ENCODE results near the gene CD164L2. TPM values are rescaled to one million over a fixed set of nuclear protein-coding genes. Genes with fewer than 3 reads are reported as not detected.

The CD164L2 gene
- total RNA-seq, 4 donors from 2014 or later = not detected

DNA sequence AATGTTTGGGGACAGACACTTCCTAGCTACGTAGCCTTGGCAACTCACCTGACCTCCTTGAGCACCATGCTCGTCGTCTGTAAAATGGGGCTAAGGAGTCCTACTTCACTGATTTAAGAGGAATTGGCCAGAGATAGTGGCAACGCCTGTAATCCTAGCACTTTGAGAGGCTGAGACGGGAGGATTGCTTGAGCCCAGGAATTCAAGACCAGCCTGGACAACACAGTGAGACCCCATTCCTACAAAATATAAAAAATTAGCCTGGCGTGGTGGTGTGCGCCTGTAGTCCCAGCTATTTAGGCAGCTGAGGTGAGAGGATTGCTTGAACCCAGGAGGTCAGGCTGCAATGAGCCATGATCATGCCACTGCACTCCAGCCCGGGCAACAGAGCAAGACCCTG, 36.8 kb downstream of the CD164L2 start:
- Histone ChIP-seq H3K27ac (no peak overlapping the region), H3K4me3 (no peak overlapping the region), H3K9me3 (no peaks in the 10 kb centered on the region), H3K36me3 (no peaks in the 10 kb centered on the region), H3K27me3 (peaks cover 27 to 34% (median 31%) of the 10 kb centered on the region in 3 donors), H3K4me1 (peaks cover 0 to 20% of the 10 kb centered on the region in 2 donors)
- intact Hi-C loops (cut with DNase I; ENCODE audit: low total_unique reads) = no loop called here
- in situ Hi-C loops (cut with MboI; ENCODE audit: low sequenced_read_pairs in 4 of 4) = no loop called here
- TF ChIP-seq, protein P1, sequence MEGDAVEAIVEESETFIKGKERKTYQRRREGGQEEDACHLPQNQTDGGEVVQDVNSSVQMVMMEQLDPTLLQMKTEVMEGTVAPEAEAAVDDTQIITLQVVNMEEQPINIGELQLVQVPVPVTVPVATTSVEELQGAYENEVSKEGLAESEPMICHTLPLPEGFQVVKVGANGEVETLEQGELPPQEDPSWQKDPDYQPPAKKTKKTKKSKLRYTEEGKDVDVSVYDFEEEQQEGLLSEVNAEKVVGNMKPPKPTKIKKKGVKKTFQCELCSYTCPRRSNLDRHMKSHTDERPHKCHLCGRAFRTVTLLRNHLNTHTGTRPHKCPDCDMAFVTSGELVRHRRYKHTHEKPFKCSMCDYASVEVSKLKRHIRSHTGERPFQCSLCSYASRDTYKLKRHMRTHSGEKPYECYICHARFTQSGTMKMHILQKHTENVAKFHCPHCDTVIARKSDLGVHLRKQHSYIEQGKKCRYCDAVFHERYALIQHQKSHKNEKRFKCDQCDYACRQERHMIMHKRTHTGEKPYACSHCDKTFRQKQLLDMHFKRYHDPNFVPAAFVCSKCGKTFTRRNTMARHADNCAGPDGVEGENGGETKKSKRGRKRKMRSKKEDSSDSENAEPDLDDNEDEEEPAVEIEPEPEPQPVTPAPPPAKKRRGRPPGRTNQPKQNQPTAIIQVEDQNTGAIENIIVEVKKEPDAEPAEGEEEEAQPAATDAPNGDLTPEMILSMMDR (IDR thresholded peaks at IDR 0.05 in 4 of 5, conservative IDR thresholded peaks at IDR 0.05 in 1 of 5) = no peak
- TF ChIP-seq POLR2A (IDR thresholded peaks at IDR 0.05) = no peak
- ATAC-seq (no peak), DNase-seq (no peak)

GRCh38 chr1:27345272-27345671, 37.9 kb downstream of the CD164L2 start:
- in situ Hi-C loops (cut with MboI; ENCODE audit: low sequenced_read_pairs in 4 of 4) = no loop called here
- peaks cover 16 to 26% (median 23%) of the 10 kb centered on the region in 3 donors for H3K27me3 ChIP-seq

GRCh38 chr1:27343639-27344025, 39.5 kb downstream of the CD164L2 start:
- in situ Hi-C loops (cut with MboI; ENCODE audit: low sequenced_read_pairs in 4 of 4) (no loop called here), intact Hi-C loops (cut with DNase I; ENCODE audit: low total_unique reads) (no loop called here)
- Histone ChIP-seq H3K27ac (no peak overlapping the region), H3K36me3 (no peaks in the 10 kb centered on the region), H3K4me3 (no peak overlapping the region), H3K4me1 (no peaks in the 10 kb centered on the region), H3K9me3 (no peaks in the 10 kb centered on the region), H3K27me3 (peaks cover 3 to 9% (median 8%) of the 10 kb centered on the region in 3 donors)
- DNase-seq = no peak
- ATAC-seq = no peak
- no peak for TF ChIP-seq POLR2A (IDR thresholded peaks at IDR 0.05)
- TF ChIP-seq, protein P1 (IDR thresholded peaks at IDR 0.05 in 4 of 5, conservative IDR thresholded peaks at IDR 0.05 in 1 of 5) = no peak

More at GRCh38 chr1:27345272-27345671, 37.9 kb downstream of the CD164L2 start:
- H3K4me1 ChIP-seq = peaks cover 0 to 9% of the 10 kb centered on the region in 2 donors
- TF ChIP-seq, protein P1 (IDR thresholded peaks at IDR 0.05 in 4 of 5, conservative IDR thresholded peaks at IDR 0.05 in 1 of 5) = no peak
- TF ChIP-seq POLR2A (IDR thresholded peaks at IDR 0.05) = no peak
- no peaks in the 10 kb centered on the region for H3K9me3 ChIP-seq
- intact Hi-C loops (cut with DNase I; ENCODE audit: low total_unique reads) = no loop called here
- DNase-seq (no peak), ATAC-seq (no peak)
- no peak overlapping the region for H3K4me3 ChIP-seq
- no peak overlapping the region for H3K27ac ChIP-seq
- H3K36me3 ChIP-seq = no peaks in the 10 kb centered on the region

- ATAC-seq = no peak
- Histone ChIP-seq H3K27ac (no peak overlapping the region), H3K27me3 (peaks cover 0 to 6% (median 6%) of the 10 kb centered on the region in 3 donors), H3K9me3 (no peaks in the 10 kb centered on the region), H3K4me3 (no peak overlapping the region), H3K36me3 (no peaks in the 10 kb centered on the region), H3K4me1 (no peaks in the 10 kb centered on the region)
- in situ Hi-C loops (cut with MboI; ENCODE audit: low sequenced_read_pairs in 4 of 4) = no loop called here
- TF ChIP-seq, protein P1 (IDR thresholded peaks at IDR 0.05 in 4 of 5, conservative IDR thresholded peaks at IDR 0.05 in 1 of 5) = no peak
- TF ChIP-seq POLR2A (IDR thresholded peaks at IDR 0.05) = no peak
- intact Hi-C loops (cut with DNase I; ENCODE audit: low total_unique reads) = no loop called here
- DNase-seq = no peak
These were observed 40.1 kb downstream of the CD164L2 start for GRCh38 chr1:27342778-27343638.

Data from gastrocnemius medialis (tissue), 4 donors.